Measurements from ENCODE around the gene P2RY8.
A peak's percentile ranks its signal among the peaks of the same experiment; 100 is the strongest.
"Not testable (repeated sequence)": the region's sequence is repeated elsewhere in the genome, so short reads cannot be mapped to it uniquely, and the experiment has no call there.

Gene P2RY8

GRCh38 chrX:1466232-1466661, 70.7 kb downstream of the P2RY8 start:
- no peak for DNase-seq (ENCODE audit: low read depth in 2 of 3, low spot score in 2 of 3)

DNA sequence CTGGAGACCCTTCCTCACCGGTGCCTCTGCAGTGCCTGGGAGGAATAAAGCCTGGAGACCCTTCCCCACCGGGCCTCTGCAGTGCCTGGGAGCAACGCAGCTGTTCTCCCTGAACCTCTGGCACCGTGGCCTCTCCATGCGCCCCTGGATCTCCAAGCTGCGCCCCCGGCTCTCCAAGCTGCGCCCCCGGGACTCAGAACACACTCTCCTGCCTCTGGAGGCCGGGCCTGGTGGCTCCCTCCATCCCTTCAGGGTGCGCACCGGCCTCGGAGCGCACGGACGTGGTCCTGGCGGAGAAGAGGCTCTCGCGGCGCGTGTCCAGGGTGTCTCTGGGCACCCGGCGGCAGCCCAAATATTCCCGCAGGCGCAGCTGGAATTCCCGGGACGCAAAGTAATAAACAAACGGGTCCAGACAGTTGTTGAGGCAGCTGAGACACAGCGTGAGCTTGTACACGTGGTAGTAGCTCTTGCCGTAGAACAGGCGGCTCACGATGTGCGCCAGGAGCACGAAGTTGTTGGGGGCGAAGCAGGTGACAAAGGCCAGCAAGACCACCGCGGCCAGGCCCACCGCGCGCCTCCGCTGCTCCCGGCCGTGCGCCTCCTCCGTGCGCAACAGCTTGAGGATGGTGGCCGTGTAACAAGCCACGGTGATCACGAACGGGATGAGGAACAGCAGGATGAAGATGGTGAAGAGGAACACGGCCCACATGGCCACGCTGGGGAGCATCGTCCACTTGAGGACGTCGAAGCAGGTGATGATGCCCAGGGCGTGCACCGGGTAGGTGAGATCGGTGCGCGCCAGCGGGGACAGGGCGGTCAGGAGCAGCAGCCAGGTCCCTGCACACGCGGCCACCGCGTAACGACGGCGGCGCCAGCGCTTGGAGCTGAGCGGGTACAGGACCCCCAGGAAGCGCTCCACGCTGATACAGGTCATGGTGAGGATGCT, 71.4 kb downstream of the P2RY8 start:
- no peak for DNase-seq (ENCODE audit: low read depth in 2 of 3, low spot score in 2 of 3)

GRCh38 chrX:1464971-1465285, 72.1 kb downstream of the P2RY8 start:
- no peak for DNase-seq (ENCODE audit: low read depth in 2 of 3, low spot score in 2 of 3)

GRCh38 chrX:1464041-1464970, 72.7 kb downstream of the P2RY8 start:
- DNase-seq (ENCODE audit: low read depth in 2 of 3, low spot score in 2 of 3): no peak

DNA sequence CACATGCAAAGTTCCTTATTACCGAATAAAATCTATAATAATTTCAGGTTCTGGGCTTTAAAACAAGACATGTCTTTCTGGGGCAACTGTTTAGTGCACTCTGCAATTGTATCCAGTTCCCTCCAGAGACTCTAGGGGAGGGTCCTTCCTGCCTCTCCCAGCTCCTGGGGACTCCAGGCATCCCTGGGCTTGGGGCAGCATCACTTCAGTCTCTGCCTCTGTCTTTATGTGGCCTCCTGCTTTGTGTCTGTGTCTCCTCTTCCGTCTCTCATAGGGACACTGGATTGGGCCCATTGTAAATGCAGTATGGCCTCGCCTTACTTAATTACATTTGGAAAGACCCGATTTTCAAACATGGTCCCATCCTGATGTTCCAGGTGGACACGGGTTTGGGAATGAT, 73.4 kb downstream of the P2RY8 start:
- DNase-seq (ENCODE audit: low read depth in 2 of 3, low spot score in 2 of 3): no peak

DNA sequence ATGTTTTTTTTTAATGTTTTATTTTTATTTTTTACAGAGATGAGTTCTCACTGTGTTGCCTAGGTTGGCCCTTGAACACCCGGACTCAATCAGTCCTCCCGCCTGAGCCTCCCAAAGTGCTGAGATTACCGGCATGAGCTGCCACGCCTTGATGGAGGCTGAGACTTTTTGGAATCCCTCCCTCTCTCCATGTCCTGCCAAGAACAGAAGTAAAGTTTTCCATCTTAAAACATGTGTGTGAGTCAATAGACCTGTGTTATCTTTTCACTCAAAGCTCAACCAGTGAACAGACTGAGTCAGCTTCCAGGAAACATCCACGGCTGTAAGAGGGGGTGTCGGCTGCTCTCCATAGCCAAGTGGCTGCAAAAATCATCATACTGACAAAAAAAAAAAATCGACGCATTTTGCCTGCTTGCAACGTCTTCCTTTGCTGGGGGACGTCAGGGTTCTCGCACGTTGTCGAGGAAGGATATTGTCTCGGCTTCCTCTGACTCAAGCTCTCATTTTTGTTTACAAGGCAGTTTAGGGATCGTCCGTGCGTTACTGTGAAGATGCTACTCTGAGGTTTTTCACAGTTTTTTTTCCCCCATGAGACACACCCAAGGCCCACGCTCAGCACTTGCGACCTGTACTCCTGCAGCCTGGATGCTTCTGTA, 74.3 kb downstream of the P2RY8 start:
- no peak for DNase-seq (ENCODE audit: low read depth in 2 of 3, low spot score in 2 of 3)

DNA sequence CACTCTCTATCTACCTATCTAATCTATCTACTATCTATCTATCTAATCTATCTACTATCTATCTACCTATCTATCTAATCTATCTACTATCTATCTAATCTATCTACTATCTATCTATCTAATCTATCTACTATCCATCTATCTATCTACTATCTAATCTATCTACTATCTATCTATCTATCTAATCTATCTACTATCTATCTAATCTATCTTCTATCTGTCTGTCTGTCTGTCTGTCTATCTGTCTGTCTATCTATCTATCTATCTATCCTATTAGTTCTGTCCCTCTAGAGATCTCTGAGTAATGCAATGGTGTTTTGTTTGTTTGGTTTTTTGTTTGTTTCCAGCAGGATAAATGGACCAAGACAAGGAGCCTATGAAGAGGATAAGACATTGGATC, 74.9 kb downstream of the P2RY8 start:
- DNase-seq (ENCODE audit: low read depth in 2 of 3, low spot score in 2 of 3): no peak

DNA sequence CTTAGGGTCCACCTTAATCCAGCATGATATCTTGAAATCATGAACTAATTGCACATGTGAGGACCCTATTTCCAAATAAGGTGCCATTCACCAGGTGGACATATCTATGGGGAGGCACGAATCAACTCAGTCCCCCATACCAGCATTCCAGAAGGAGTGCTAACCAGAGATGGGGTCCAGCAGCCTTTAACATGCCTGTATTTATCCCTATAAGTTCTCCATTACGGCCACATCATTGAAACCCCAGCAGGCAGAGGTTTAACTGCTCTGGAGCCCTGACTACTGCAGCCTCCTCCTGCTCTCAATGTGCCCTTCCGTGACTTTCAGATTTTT, 81.1 kb downstream of the P2RY8 start:
- no peak for DNase-seq (ENCODE audit: low read depth in 2 of 3, low spot score in 2 of 3)

DNA sequence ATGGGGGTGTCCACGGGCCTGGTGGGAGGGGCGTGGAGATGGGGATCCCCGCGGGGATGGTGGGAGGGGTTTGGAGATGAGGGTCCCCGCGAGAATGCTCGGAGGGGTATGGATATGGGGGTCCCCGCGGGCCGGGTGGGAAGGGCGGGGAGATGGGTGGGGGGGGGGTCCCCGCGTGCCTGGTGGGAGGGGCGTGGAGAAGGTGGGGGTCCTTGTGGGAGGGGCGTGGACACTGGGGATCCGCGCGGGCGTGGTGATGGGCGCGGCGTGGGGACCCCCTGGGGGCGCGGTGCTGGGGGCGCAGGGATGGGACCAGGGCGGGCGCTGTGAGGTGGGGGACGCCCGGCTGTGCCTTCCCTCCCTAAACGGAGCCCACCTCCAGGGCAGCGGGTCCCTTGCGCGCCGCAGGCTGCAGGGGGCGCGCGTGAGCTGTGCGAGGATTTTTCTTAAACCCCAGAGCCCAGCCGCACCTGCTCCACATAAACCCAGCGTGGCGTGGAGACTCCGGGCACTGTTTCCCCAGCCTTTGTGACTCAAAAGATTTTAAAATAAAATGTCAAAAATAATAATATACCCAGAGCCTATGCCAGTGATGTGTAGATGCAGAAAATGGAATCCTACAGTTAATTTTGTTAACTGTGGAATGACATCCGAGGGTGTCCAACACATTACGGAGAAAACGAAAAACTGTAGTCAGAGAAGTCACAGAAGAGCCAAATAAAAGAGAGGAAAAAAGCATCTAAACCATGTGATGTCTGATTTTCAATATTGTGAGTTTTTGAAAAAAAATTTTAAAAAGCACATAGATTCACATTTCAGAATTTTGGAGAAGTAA, 82.8 kb downstream of the P2RY8 start:
- peak; percentile 78 to 97 (median 95) for DNase-seq (ENCODE audit: low read depth in 2 of 3, low spot score in 2 of 3)

GRCh38 chrX:1453395-1453783, 83.6 kb downstream of the P2RY8 start:
- peak in 1 of 3 experiments; percentile 61 for DNase-seq (ENCODE audit: low read depth in 2 of 3, low spot score in 2 of 3)

- peak; percentile 100 for DNase-seq (ENCODE audit: low read depth in 2 of 3, low spot score in 2 of 3)
Observed at GRCh38 chrX:1452516-1453394, 84.2 kb downstream of the P2RY8 start, which contains the start of gene ASMTL. TSS of gene ASMTL (minus strand) at chrX:1452909. CDS start at chrX:1452840, 69 bp downstream.

GRCh38 chrX:1451661-1452515, 85.1 kb downstream of the P2RY8 start:
- no peak for DNase-seq (ENCODE audit: low read depth in 2 of 3, low spot score in 2 of 3)

DNA sequence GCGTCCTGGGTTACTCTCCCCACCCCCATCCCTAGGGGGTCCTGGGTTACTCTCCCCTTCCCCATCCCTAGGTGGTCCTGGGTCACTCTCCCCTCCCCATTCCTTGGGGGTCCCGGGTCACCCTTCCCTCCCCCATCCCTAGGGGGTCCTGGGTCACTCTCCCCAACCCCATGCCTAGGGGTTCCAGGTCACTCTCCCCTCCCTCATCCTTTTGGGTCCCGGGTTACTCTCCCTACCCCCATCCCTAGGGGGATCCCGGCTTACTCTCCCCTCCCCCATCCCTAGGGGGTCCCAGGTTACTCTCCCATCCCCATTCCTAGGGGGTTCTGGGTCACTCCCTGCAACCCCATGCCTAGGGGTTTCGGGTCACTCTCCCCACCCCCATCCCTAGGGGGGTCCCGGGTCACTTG, 85.7 kb downstream of the P2RY8 start:
- no peak for DNase-seq (ENCODE audit: low read depth in 2 of 3, low spot score in 2 of 3)

- DNase-seq (ENCODE audit: low read depth in 2 of 3, low spot score in 2 of 3): no peak
Observed at GRCh38 chrX:1450361-1451161, 86.4 kb downstream of the P2RY8 start.

DNA sequence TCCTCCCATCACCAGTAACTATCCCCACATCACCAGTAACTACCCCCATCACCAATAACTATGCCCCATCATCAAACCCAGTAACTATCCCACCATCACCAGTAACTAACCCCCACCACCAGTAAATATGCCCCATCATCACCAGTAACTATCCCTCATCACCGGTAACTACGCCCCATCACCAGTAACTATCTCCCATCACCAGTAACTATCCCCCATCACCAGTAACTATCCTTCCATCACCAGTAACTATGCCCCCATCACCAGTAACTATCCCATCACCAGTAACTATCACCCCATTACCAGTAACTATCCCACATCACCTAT, 87.2 kb downstream of the P2RY8 start:
- DNase-seq (ENCODE audit: low read depth in 2 of 3, low spot score in 2 of 3): no peak

- DNase-seq (ENCODE audit: low read depth in 2 of 3, low spot score in 2 of 3): no peak
Observed at GRCh38 chrX:1449036-1449822, 87.8 kb downstream of the P2RY8 start.

GRCh38 chrX:1448573-1449001, 88.4 kb downstream of the P2RY8 start:
- DNase-seq (ENCODE audit: low read depth in 2 of 3, low spot score in 2 of 3): not testable (repeated sequence)

All from activated CD8-positive, alpha-beta memory T cell treated with anti-CD3 and anti-CD28 coated beads for 48 hours (primary cell).